Measurements from ENCODE around the gene CCDC57.
"Not testable (repeated sequence)": the region's sequence is repeated elsewhere in the genome, so short reads cannot be mapped to it uniquely, and the experiment has no call there.

DNA sequence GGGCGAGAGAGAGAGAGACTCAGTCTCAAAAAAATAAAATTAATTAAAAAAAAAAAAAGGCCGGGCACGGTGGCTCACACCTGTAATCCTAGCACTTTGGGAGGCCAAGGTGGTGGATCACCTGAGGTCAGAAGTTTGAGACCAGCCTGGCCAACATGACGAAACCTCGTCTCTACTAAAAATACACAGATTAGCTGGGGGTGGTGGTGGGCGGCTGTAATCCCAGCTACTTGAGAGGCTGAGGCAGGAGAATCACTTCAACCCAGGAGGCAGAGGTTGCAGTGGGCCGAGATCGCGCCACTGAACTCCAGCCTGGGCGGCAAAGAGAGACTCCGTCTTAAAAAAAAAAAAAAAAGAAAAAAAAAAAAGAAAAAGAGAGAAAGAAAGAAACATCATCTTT is 2.0 kb downstream of the CCDC57 start:
- TF ChIP-seq CTCF (IDR thresholded peaks at IDR 0.05; ENCODE audit: low read depth, low read length); EZH2phosphoT487 (IDR thresholded peaks at IDR 0.05; ENCODE audit: low read depth): not testable (repeated sequence)

All from OCI-LY3 (cell line).